GM18858 (cell line): ENCODE data around the gene SEMA3E.
A peak's percentile ranks its signal among the peaks of the same experiment; 100 is the strongest.

Experiments used
- ATAC-seq: cut with Tn5 transposase; IDR thresholded peaks from one replicate; pipeline ENCODE4 v1.9.1; 2021; ENCODE audit not compliant: unreplicated experiment

Gene SEMA3E

DNA sequence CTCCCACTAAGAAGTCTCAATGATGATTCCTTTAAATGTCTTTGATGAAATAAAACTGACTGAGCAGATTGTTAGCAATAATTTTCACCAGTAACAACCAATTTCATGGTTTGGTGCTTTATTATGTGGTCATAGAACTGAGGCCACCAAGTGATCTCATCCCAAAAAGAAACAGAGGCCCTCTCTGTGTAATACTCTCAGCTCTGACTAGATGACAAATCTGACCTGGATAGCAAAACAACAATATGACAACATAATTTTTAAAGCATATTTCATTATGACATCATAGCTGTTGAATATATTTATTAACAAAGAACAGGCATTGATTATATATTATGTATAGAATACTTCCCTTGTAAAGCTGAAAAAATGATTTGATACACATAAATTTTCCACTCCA is 5.9 kb downstream of the SEMA3E start:
- ATAC-seq = no peak

DNA sequence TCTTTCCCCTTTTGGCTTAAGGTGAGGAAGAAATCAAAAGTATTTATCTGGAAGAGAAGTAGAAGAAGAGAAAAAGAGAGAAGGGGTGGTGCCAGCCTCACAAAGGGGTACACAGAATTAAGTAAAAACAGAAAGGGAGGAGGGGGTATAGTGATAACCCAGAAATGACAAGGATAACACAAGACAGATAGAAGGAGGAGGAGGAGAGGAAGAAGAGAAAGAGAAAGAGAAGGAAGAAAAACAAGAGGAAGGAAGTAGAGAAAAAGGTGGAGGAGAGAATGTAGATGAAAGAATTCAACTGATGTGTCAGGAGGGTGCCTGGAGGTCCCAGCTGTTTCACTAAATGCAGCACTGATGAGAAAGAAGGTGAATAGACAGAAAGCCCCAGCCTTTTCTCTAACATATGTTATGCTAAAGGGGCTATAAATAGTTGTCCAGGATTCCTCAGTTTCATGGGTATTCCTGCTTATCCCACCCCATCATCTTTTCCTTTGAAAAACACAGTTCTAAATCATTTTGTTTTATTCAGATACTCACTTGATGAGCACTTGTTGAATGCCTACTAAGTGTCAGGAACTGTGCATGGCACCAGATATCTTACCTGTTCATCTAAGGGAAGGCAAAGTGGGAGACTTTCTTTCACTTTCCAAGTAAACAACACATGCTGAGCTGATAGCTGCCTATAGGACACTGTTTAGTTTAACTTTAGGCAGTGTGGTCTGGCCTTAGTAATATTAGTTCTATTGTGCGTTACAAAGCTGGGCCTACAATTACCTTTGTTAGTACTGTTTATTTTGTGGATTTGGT is 8.0 kb downstream of the SEMA3E start:
- ATAC-seq = no peak

DNA sequence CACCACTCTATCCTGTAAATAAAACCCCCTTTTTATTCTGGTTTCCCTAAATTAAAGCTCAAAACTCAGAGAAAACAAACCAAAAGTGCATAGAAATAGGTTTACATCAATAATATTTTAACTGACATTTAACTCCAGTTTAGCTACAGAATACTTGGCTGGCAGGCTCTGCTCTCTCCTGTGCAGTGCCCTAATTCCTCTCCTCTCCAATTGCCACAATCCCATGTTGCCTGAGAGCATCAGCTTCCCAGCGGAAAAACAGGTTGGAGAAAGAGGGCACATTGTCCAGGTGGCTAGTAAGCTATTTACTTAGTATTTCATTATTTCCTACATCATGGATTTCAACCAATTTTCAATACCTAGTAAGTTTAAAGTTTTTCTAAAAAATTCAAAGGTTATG is 8.7 kb downstream of the SEMA3E start:
- no peak for ATAC-seq

DNA sequence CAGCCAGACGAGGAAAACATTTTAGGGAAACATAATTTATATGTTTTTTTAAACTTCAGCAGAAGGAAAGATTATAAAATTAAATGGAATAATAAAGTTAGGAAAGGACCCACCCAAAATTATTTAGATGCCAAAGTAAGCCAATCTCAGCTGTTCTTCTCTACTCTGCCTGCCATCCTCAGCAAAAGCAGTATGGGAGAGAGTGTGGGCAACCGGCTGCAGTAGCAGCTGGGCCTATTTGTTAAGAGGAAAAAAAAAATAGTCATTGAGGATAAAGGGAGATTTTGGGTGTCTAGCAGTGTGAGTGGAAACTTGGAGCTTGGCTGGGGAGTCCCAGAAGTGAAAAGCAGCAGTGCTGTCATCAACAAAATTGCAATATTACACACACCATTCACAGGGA is 15.4 kb downstream of the SEMA3E start:
- ATAC-seq = no peak

DNA sequence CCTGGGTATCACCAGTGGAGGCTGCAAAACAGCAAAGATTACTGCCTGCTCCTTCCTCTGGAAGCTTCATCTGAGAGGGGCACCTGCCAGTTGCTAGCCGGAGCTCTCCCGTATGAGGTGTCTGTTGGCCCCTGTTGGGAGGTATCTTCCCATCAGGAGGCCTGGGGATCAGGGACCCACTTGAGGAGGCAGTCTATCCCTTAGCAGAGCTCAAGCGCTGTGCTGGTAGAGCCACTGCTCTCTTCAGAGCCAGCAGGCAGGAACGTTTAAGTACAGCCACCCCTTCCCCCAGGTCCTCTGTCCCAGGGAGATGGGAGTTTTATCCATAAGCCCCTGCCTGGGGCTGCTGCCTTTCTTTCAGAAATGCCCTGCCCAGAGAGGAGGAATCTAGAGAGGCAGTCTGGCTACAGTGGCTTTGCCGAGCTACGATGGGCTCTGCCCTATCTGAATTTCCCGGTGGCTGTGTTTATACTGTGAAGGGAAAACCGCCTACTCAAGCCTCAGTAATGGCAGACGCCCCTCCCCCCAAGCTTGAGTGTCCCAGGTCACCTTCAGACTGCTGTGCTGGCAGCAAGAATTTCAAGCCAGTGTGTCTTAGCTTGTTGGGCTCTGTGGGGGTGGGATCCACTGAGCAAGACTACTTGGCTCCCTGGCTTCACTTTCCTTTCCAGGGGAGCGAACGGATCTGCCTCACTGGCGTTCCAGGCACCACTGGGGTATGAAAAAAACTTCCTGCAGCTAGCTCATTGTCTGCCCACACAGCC is 19.6 kb downstream of the SEMA3E start:
- no peak for ATAC-seq

DNA sequence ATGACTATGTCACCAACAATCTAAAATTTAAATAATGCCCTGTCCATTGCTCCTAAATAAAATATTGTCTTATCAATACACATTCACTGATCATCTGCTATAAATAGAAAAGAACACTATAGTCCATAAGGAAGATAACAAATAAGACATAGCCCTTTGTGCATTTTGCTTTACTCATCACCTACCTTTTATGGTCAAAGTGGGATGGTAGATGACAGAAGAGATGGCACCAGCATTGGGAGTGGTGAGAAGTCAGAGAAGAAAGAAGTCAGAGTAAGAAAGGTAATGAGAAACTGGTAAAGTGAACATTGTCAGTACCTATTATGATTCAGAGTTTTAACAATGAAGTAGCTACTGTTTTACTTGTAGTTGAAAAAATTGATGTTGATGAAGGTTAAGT is 31.1 kb downstream of the SEMA3E start:
- no peak for ATAC-seq

DNA sequence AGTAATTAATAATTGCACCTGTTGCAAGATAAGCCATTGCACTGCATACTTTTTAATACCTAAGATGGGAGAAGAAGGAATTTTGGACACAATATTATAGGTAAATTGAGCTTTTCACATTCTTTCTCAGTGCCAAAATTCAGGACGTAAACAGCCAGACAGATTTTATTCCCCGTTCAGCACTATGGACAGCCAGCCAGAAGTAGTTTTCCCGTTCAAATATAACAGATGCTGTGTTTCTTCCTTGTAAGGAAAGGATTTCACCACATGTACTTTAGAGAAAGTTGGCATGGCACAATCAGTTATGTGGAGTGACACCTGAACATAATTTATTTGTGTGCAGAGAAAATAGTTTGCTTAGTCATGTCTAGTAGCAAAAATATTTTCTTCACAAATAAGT is 34.8 kb downstream of the SEMA3E start:
- no peak for ATAC-seq

DNA sequence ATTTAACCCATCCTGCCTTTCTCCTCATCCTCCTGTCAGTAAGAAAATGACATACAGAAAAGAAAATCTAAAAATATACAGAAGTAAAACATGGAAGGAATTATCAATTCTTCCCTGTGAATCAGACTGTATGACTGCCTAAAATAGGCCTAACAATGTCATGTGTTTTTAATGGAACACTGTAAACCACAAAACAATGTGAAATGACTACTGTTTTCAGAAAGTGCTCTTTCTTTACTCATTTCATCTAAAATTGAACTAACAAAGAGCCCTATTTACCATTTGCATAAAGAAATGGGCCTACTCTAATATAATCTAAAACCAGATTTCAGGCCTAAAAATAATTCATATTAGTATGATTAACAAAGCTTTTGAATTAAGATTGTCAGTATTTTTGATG is 35.7 kb downstream of the SEMA3E start:
- ATAC-seq = peak; percentile 80

DNA sequence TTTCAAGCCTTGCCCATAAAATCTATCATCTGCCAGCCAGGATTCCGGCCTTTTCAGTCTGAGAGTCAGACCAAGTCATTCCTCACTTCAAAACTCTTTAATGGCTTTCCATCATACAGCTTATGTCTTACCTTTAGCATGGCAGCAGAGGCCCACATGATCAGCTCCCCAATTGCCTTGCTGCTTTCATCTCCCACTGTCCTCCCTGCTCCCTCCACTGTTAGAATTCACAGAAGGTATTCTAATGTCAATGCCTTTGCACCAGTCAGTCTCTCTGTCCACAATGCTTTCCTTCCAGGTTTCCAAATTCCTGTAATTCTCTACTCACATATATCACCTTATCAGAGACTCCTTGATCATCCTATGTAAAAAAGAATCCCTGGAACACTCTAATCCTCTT is 37.2 kb downstream of the SEMA3E start:
- no peak for ATAC-seq

DNA sequence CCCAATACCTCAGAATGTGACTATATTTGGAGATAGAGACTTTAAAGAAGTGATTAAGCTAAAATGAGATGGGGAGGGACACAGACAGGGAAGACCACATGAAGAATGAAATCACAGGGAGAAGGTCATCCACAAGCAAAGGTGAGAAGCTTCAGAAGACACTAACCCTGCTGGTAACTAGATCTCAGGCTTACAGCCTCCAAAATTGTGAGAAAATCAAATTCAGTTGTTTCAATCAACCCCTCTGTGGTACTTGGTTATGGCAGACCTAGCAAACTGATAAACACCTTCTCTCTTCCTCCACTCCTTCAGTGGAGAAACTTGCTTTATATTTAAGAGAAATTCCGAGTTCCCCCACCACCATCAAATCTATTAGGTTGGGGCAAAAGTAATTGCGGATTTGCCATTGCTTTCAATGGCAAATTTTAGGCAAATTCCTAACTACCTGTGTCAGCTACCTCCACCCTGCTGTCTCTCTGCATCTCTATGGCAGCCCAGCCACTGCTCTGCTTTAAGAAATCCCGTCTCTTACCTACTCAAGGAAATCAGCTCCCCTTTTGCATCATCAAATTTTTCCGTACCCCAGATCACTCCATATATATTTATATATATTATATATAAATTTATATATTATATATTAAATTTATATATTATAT is 38.2 kb downstream of the SEMA3E start:
- ATAC-seq = no peak

DNA sequence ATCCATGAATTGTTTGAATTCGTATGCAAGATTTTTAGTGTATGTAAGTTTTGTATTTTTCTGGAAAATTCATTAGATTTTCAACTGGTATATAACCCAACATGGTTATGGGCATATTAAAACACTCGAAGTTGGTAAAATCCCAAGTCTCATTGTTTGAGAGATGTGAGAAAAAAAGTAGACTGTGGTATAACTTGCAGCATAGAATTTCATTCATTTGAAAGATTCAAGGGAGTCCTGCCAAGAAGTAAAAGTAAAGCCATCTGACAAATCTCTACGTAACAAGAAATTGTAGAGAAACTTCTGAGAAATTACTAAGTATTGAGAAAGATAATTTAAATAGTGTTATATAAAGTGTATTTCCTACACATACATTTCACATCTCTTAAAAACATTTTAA is 40.2 kb downstream of the SEMA3E start:
- no peak for ATAC-seq

DNA sequence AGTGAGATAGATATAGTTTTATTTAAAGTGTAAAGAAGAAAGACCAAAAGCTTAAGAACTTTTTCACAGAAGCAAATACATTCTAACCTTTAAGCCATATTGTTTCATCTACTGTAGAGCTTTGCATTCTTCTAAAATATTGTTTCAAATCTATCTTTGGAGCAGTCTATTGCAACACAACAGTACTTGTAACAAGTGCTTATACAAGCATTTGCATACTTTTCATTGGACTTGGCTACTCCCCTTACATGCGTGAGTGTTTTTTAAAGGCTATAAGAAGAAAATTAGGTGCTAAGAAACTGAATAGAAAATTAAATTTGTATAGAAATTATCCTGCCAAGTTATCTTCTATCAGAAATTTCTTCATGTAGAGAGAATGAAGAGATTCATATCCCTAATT is 45.3 kb downstream of the SEMA3E start:
- ATAC-seq = no peak

DNA sequence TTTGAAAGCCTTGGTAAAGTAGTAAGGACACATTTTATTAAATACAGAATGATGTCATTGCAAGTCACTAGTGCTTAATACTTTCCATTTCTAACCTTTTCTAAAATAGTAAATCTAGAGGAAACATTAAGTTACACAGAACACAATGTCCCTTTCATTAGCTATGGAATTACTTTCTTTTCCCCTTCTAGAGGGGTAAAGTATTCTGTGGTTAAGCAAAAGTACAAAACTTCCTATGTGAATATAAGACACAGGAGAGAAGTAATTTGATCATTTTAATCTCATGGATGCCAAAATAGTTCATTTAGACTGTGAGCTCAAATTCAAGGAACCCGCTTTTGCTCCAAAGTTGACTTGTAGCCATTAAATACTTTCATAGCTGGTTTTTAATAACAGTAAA is 49.8 kb downstream of the SEMA3E start:
- ATAC-seq = no peak

DNA sequence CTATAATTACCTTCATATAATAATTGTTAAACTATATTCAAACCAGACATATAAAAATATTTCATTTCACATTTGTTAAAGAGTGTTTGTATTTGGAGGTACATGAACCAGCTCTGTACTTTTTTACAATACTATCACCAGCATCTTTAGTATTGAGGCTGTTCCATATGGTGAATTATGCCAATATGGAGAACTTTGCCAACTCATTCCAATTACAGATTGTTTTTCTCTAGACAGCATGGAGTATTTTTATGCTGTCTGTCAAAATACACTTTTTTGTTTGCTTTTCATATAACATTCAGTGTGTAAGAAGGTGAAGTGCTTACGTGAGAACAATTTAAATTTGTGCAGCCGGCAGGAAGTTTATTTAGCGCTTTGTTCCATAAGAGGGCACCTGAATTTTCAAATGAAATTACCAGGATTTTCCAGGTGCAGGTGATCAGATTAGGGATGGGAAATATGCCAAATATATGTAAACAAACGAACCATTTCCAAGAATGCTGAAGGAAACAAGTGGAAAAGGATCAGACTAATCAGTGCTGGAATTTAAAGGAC is 54.9 kb downstream of the SEMA3E start:
- ATAC-seq = no peak

DNA sequence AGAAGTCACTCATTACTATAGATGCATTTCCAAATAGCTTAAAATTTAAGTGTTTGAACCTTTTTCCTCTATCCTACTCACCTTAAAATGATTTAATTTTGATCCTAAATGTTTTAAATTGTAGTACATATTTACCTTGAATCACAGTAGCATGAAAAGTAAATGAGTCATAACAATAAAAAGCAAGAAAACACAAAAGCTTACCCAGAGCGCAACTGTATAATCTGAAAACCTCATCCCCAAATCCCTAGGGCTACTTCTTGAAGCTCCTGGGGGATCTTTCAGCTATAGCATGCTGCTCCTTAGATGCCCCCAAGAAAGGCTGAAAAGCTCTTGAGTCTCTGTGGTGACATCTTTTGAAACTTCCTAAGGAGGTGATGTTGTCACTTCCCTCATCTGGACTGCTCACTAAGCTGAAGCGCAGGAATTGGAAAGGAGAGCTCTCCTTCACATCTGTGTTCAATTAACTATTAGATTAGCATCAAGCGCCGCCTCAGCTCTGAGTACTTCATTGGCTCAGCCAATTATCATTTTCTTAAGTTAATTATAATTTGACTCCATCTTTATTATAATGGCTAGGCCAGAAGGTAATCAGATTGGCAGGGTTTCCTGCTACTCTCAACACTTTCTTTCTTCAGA is 60.2 kb downstream of the SEMA3E start:
- no peak for ATAC-seq

DNA sequence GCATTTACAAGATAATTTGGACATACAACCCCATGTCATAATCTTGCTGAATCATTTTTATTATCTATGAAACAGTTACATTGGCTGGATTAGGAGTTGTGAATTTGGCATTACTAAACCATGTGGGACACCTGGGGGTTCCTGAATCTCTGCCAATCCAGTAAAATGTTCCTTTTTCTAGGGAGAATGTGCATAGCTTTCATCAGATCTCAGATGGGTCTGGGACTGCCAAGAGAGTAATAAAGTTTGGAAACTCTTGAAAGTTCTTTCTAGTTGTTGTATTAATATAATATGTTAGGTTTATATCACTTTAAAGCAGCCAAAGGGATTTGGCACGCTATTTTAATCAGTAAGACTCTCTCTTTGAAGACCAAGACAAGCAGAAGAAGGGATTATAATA is 62.7 kb downstream of the SEMA3E start:
- ATAC-seq = no peak

DNA sequence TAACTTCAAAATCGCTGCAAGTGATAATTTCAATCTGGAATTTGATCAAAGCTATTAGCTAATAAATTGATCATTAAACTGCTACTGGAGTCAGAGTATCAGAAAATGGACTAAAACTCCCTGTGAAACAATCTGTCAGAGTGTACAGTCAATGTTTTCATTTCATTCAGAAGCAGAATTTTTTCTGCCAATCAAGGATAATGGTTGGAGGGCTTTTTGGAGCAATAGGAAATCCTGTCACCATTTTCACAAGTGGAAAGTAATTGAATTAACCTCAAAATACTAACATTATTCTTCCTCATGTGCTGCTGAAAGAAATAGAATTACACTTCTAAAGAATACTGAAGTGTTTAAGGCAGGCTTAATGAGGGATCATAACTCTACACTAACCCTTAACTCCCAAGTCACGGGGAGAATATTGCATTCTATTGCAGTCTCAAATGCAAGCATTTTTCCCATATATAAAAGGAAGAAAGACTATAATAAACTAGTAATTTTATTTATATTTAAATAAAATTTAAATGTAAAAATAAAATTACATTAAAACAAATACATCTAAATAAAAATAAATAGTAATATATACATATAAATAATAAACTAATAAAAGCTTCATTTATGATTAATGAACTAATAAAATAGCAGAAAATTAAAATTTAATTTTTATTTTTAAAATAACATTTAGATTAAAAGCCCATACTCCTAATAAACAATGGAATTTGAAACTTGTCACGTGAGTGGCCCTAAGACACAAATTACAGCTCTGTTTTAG is 67.1 kb downstream of the SEMA3E start:
- no peak for ATAC-seq

DNA sequence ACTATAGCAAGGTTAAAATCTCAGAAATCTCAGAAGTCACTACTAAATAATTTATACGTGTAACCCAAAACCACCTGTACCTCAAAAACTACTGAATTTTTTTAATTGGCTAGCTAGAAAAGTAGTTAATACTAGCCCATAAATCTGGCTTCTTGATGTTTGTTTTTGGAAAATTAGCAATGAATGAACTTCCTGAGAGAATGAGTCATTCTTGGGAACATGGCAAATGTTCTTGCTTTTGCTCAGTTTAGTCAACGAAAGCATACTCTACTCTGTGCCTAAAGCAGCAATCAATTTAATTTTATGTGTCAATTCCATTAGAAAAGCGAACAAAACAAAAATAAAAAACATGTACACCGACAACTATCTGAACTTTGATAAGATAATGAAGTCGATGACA is 69.2 kb downstream of the SEMA3E start:
- ATAC-seq = no peak

DNA sequence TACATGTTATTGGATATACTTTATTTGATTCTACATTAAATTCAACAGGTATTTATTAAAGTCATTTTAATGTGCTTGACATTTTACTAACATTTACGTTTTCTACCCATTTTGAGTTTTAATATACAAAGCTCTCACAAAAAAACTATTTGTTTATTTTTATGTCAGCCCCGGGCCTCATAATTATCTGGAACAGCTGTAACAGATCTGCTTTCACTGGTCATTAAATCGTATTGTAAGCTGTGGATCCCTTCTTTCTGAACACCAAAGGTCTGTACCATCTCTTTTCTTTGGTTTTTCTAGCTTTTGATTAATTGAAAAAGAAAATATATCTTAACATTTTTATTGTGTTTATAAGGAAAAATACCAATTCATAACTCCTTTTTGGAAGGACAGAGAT is 73.5 kb downstream of the SEMA3E start:
- ATAC-seq = no peak

DNA sequence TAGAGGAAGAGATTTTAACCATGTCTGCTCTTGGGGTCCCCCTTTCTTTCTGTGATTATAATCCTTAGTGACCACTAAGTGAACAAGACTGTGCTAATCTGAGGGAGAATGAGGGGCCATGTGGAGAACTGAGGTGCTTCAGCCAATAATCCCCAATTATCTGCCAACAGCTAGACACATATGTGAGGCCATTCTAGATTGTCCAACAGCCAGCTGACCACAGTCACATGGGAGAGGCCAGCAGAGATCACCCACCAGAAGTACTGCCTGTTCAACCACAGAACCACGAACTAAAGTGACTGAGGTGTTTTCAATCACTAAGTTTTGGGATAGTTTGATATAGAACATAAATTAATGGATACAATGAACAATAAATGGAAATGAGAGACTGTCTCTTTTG is 74.3 kb downstream of the SEMA3E start:
- ATAC-seq = no peak

DNA sequence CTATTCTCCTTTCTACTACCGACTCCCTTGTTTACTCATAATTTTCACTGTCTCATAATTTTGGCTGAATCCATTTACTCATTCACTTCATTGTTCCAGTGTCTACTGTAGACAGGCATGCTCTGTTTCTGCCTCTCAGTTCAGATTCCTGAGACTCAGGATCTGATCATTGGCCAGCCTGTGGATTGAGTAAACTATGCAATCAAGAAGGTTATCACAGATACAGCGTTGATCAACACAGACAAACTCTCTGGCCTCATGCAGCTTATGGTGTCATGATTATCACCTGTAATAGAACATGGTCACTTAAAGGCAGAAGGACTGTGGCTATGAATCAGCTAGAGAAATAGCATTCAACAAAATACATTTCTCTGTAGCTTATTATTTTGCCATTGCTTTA is 86.0 kb downstream of the SEMA3E start:
- no peak for ATAC-seq
